ENCODE data around the gene AFF3.
A peak's percentile ranks its signal among the peaks of the same experiment; 100 is the strongest.
"Not testable (repeated sequence)": the region's sequence is repeated elsewhere in the genome, so short reads cannot be mapped to it uniquely, and the experiment has no call there.

The AFF3 gene

GRCh38 chr2:99776206-99776905 is 366.0 kb downstream of the AFF3 start:
- Mint-ChIP-seq H3K4me1 (peaks cover 38% of the 10 kb centered on the region), H3K27ac (peak overlapping the region; percentile 25), H3K4me3 (no peak overlapping the region), H3K36me3 (ENCODE audit: low read depth) (peaks cover 85% of the 10 kb centered on the region), H3K27me3 (ENCODE audit: low read depth, poor library complexity) (no peaks in the 10 kb centered on the region), H3K9me3 (peaks cover 67% of the 10 kb centered on the region)
- no peak for DNase-seq
- TF ChIP-seq, protein P1, sequence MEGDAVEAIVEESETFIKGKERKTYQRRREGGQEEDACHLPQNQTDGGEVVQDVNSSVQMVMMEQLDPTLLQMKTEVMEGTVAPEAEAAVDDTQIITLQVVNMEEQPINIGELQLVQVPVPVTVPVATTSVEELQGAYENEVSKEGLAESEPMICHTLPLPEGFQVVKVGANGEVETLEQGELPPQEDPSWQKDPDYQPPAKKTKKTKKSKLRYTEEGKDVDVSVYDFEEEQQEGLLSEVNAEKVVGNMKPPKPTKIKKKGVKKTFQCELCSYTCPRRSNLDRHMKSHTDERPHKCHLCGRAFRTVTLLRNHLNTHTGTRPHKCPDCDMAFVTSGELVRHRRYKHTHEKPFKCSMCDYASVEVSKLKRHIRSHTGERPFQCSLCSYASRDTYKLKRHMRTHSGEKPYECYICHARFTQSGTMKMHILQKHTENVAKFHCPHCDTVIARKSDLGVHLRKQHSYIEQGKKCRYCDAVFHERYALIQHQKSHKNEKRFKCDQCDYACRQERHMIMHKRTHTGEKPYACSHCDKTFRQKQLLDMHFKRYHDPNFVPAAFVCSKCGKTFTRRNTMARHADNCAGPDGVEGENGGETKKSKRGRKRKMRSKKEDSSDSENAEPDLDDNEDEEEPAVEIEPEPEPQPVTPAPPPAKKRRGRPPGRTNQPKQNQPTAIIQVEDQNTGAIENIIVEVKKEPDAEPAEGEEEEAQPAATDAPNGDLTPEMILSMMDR (IDR thresholded peaks at IDR 0.05): no peak

- TF ChIP-seq, protein P1 (IDR thresholded peaks at IDR 0.05): no peak
- Mint-ChIP-seq H3K36me3 (ENCODE audit: low read depth) (peaks cover 85% of the 10 kb centered on the region), H3K4me3 (no peak overlapping the region), H3K9me3 (peaks cover 67% of the 10 kb centered on the region), H3K27ac (peak overlapping the region; percentile 25), H3K4me1 (peaks cover 40% of the 10 kb centered on the region), H3K27me3 (ENCODE audit: low read depth, poor library complexity) (no peaks in the 10 kb centered on the region)
- DNase-seq: no peak
Measured at GRCh38 chr2:99775585-99775984, 366.8 kb downstream of the AFF3 start.

DNA sequence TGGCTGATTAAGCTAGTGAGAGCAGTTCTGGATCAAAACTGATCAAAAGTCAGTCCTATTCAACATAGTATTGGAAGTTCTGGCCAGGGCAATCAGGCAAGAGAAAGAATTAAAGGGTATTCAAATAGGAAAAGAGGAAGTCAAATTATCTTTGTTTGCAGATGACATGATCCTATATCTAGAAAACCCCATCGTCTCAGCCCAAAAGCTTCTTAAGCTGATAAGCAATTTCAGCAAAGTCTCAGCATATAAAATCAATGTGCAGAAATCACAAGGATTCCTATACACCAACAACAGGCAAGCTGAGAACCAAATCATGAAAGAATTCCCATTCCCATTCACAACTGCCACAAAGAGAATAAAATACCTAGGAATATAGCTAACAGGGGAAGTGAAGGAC is 368.7 kb downstream of the AFF3 start:
- H3K4me3 Mint-ChIP-seq: not testable (repeated sequence)

DNA sequence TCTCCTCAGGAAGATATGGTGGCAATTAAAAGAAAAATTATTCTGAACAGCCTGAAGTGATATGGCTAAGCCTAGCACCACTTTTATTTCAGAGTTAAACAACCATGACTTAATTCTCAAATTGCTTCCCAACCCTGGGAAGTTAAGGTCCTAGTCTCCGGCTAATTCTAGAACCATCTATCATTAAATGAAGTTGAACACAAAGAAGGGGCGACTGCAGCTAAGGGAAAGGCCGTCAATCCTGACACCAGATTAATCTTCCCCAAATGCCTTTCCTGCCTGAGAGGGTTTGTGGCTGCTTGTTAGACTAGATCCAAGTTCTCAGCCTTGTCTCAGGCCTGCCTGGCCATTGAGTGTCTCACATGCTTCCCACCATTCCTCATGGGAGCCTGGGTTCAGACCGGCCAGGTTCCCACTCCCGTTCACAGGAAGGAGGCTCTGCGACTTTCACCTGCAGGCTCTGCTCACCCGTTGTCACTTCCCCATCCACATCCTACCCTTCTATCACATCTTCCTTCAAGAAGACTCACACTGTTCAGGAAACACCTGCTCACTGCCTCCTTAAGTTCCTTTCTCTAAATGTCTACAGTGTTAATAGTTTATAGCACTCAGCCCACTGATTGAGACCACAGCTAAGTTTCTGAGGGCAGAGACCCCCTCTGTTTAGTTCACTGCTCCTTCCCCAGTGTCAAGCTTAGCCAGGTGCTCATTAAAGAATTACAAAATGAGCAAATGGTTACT is 369.6 kb downstream of the AFF3 start:
- TF ChIP-seq, protein P1 (IDR thresholded peaks at IDR 0.05): no peak
- Mint-ChIP-seq H3K4me3 (no peak overlapping the region), H3K27ac (peak overlapping the region; percentile 99), H3K27me3 (ENCODE audit: low read depth, poor library complexity) (peaks cover 3% of the 10 kb centered on the region), H3K4me1 (peaks cover 40% of the 10 kb centered on the region), H3K9me3 (peaks cover 65% of the 10 kb centered on the region), H3K36me3 (ENCODE audit: low read depth) (peaks cover 84% of the 10 kb centered on the region)
- DNase-seq: peak; percentile 16

More for the DNA sequence above, 368.7 kb downstream of the AFF3 start:
- Mint-ChIP-seq H3K4me1 (peaks cover 40% of the 10 kb centered on the region), H3K27ac (peak overlapping the region; percentile 99), H3K36me3 (ENCODE audit: low read depth) (peaks cover 85% of the 10 kb centered on the region), H3K9me3 (peaks cover 64% of the 10 kb centered on the region)
- H3K27me3 Mint-ChIP-seq (ENCODE audit: low read depth, poor library complexity); DNase-seq: not testable (repeated sequence)

GRCh38 chr2:99771681-99772333 is 370.6 kb downstream of the AFF3 start:
- TF ChIP-seq, protein P1 (IDR thresholded peaks at IDR 0.05): no peak
- peaks cover 3% of the 10 kb centered on the region for H3K27me3 Mint-ChIP-seq (ENCODE audit: low read depth, poor library complexity)
- no peak for DNase-seq
- peaks cover 82% of the 10 kb centered on the region for H3K36me3 Mint-ChIP-seq (ENCODE audit: low read depth)
- peaks cover 40% of the 10 kb centered on the region for H3K4me1 Mint-ChIP-seq
- H3K27ac Mint-ChIP-seq: peak overlapping the region; percentile 99
- H3K9me3 Mint-ChIP-seq: peaks cover 68% of the 10 kb centered on the region
- no peak overlapping the region for H3K4me3 Mint-ChIP-seq

GRCh38 chr2:99770876-99771275 is 371.5 kb downstream of the AFF3 start:
- H3K4me3 Mint-ChIP-seq: no peak overlapping the region
- no peak overlapping the region for H3K27ac Mint-ChIP-seq
- DNase-seq: no peak
- TF ChIP-seq, protein P1 (IDR thresholded peaks at IDR 0.05): no peak
- peaks cover 81% of the 10 kb centered on the region for H3K36me3 Mint-ChIP-seq (ENCODE audit: low read depth)
- H3K4me1 Mint-ChIP-seq: peaks cover 35% of the 10 kb centered on the region
- peaks cover 66% of the 10 kb centered on the region for H3K9me3 Mint-ChIP-seq
- peaks cover 3% of the 10 kb centered on the region for H3K27me3 Mint-ChIP-seq (ENCODE audit: low read depth, poor library complexity)
